ENCODE data around the gene SERPINB4.
A peak's percentile ranks its signal among the peaks of the same experiment; 100 is the strongest.
"Not testable (repeated sequence)": the region's sequence is repeated elsewhere in the genome, so short reads cannot be mapped to it uniquely, and the experiment has no call there.

Gene SERPINB4

GRCh38 chr18:63644142-63644541 is at the start of gene SERPINB4:
SERPINB4 (minus strand) TSS chr18:63644256; CDS start chr18:63643577, 679 bp downstream.
- DNase-seq (ENCODE audit: low spot score): not testable (repeated sequence)

- DNase-seq (ENCODE audit: low spot score): no peak
Measured at GRCh38 chr18:63689064-63689463, 45.0 kb upstream of the SERPINB4 start.

DNA sequence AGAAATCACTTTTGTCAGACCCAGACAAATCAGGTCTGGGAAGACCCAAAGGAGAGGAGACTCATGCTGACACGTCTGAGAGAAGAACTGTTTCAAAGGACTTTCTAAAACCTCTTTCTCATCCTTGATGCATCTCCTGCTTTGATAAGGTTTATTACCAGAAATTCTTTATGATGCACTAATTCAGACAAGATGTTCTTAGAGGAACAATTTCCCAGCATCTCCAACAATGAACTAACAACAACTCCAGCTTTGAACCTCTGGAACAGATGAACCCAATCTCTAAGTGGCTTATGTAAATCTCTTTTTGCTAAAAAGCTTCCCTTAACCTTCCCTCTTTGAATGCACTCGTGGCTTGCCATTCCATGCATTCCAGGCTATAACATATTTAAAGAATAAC is 42.8 kb upstream of the SERPINB4 start:
- DNase-seq (ENCODE audit: low spot score): no peak

GRCh38 chr18:63684718-63685117 is 40.7 kb upstream of the SERPINB4 start:
- DNase-seq (ENCODE audit: low spot score): no peak

- no peak for DNase-seq (ENCODE audit: low spot score)
Measured at GRCh38 chr18:63683890-63684289, 39.8 kb upstream of the SERPINB4 start.

DNA sequence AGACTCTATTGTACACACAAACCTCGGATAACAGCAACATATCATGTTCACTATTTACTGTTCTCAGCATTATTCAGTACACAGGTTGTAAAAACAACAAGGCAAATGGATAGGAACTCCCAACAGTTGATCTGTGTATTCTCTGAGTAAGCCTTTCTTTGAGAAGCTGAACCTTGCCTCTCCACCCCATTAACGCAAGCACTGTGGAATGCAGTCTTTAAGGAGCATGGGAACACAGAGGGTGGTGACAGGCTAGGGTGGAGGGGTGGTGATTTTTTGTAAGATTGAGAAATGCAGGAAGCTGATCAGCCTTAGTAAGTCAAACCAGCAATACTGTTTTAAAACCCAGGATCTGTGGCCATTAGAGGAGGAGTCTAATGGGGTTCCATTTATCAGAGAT is 39.1 kb upstream of the SERPINB4 start:
- no peak for DNase-seq (ENCODE audit: low spot score)

GRCh38 chr18:63681449-63682340 is 37.6 kb upstream of the SERPINB4 start:
- no peak for DNase-seq (ENCODE audit: low spot score)

DNA sequence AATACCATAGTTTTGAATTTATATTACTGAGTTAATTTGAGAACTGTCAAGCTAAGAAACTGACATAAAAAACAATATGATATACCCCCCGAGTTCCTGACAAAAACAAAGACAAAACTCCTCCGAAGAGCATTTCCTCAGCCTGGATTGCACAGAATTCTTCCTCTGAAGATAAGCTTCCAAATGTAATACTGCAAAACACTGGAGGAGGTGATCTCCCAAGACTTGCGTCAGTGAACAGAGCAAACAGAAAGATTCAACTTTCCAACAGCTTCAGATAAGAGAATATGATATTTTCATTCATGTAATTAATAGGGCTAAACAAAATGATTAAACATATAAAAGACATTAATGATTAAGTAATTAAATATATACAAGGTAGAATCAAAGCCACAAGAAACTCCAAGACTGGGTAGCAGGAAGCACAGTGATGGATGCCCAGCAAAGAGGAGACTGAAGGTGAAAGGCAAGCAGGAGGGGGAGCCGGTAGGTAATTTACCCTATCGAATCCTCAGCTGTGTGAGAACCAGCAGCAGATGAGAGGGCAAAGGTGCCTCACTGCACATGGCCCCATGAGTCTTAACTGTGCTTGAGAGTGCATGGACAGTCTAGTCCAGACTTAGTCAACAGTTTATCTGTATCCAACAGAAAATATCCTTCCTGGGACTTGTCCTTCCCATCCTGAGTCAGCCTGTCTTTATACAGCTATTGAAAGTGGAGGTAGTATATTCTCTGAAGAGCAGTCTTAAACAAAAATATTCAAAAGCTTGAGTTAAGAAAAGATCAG is 36.0 kb upstream of the SERPINB4 start:
- no peak for DNase-seq (ENCODE audit: low spot score)

DNA sequence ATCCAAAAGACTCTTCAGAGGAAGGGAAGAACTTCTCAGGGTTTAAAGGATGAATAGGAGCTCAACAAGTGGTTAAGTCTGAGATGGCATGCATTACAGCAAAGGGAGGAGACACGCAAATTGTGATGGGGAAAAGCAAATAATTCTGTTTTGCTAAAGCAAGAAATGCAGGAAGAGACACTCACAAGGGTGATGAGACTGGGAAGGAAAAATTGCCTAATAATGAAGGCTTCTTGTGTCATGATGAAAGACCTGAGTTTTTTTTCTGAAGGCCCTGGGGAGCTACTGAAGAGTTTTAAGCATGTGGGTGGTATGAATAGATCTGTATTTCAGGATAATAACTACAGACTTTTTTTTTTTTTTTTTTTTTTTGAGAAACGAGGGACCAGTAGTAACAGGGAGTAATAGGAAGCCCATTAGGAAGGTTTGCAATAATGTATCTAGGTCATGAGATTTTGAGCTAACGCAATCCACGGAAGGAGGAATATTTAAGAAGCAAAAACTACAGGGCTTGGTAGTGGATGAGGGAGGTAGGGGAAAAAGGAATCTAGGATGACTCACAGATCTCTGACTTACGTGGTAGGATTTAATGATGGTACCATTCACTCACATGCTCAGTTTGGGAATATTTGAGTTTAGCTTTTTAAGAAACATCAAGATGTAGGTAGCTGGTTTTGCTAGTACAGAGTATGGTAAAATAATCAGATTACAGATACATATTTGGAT is 33.6 kb upstream of the SERPINB4 start:
- DNase-seq (ENCODE audit: low spot score): no peak

- DNase-seq (ENCODE audit: low spot score): peak; percentile 36
Measured at GRCh38 chr18:63676526-63677323, 32.7 kb upstream of the SERPINB4 start.

GRCh38 chr18:63664571-63664970 is 20.5 kb upstream of the SERPINB4 start:
- DNase-seq (ENCODE audit: low spot score): no peak

GRCh38 chr18:63661750-63662149 is 17.7 kb upstream of the SERPINB4 start, which contains the start of gene SERPINB3:
SERPINB3 (minus strand) TSS chr18:63661893; CDS start chr18:63661216, 677 bp downstream.
- DNase-seq (ENCODE audit: low spot score): not testable (repeated sequence)

DNA sequence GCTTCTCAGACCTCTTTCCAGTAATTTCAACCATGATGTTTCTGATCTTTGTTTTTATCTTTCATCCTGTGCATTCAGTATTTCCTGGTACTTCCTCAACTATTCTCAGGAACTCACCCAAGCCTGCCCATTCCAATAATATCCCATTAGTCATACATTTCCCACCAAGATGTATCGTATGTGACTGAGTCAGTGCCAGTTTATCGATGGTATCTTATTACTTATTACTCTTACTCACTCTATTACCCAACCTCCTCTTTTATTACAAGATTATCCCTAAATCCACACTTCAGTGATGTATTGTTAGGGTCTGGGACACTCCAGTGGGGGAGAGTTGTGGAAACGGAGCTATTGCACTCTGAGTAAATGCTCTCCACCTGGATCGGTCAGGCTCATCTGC is 14.9 kb upstream of the SERPINB4 start:
- not testable (repeated sequence) for DNase-seq (ENCODE audit: low spot score)

- DNase-seq (ENCODE audit: low spot score): not testable (repeated sequence)
Measured at GRCh38 chr18:63650271-63650670, 6.2 kb upstream of the SERPINB4 start.

DNA sequence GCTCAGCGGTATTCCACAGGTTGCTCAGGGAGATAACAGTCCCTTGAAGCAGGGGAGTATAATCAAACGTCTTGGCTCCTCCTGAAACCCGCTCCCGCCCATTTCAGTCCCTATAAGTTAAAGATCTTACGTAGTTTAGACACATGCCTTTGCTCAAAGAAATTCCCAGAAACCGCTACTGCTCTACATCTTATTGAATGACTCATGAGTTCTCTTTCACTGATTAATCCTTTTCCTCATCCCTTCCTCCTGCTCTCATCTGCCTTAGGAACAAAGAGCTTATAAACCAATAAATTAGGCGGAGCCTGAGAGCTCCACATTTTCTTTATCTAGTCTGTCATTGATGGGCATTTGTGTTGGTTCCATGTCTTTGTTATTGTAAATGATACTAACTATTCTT is 4.2 kb upstream of the SERPINB4 start:
- DNase-seq (ENCODE audit: low spot score): no peak

DNA sequence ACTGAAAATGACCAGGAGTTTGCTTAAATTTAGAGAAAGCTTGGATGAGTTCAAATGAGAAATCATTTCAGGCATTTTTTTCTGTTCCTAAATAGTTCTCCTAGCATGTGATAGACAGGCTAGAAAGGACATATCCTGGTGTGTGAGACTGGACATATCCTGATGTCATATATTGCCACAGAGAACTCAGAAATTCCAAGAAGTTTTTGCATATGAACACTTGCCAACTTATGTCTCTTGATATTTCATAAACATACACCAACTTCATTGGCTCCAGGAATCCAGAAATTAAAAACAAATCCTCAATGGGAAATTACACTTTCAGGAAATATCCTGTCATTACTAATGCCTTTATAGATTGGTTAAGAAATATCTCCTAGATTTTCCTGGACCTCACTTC is 2.9 kb upstream of the SERPINB4 start:
- no peak for DNase-seq (ENCODE audit: low spot score)

- not testable (repeated sequence) for DNase-seq (ENCODE audit: low spot score)
Measured at GRCh38 chr18:63644694-63645093, 638 bp upstream of the SERPINB4 start.

GRCh38 chr18:63642668-63643356 is 1.2 kb downstream of the SERPINB4 start:
- DNase-seq (ENCODE audit: low spot score): not testable (repeated sequence)

GRCh38 chr18:63641157-63641680 is 2.8 kb downstream of the SERPINB4 start:
- DNase-seq (ENCODE audit: low spot score): not testable (repeated sequence)

- DNase-seq (ENCODE audit: low spot score): no peak
Measured at GRCh38 chr18:63637703-63638102, 6.4 kb downstream of the SERPINB4 start.

Measured in D341Med (cell line).